ENCODE measurements around the gene APLNR. TPM values are rescaled to one million over a fixed set of nuclear protein-coding genes. Genes with fewer than 3 reads are reported as not detected.

The APLNR gene
- polyA plus RNA-seq, 1 donor, result 110 TPM

- no peak for DNase-seq
Measured at GRCh38 chr11:57251037-57251436, 14.0 kb upstream of the APLNR start.

DNA sequence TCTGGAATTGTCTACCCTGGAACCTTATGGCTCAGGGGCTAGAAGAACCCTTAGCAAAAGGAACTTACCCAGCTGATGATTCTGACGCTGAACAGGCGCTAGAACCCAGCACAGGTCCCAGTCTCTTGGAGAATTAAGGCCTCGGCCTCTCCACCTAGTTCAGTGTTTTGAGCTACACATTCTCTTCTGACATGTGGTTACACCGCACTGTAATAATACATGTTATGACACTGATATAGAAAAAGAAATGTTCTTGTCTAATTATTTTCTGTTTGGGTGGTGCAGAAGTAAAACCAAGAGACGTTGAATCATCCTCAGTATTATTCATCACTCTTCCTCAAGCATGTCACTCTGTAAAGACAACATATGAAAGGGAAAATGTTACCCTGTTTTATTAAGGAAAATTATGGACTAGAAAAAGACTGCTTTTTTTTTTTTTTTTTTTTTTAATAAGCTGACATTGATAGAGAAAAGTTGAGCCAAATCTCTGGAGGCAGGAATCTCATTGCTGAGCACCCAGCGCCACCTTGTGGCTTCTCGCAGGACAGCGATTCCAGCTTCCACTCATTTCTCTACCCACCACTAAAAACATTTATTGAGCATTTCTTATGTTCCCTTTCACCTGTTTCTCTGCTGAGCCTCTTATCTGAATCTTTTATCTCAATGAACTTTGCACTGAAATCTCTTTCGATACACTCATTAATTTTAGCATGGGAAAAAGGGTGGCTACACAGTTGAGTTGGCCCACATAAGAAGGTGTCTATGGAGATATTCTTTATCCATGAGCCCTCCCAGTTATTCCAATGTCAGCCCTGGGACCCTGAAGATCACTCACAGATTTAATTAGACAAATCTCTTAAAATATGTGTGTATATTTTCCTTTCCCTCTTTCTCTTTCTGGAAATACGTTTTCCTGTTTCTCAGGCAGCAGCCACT lies 12.6 kb upstream of the APLNR start:
- peak; percentile 72 for DNase-seq

GRCh38 chr11:57248780-57249383 lies 11.8 kb upstream of the APLNR start:
- DNase-seq, result peak; percentile 72

GRCh38 chr11:57244911-57245310 lies 7.9 kb upstream of the APLNR start:
- DNase-seq, result no peak

DNA sequence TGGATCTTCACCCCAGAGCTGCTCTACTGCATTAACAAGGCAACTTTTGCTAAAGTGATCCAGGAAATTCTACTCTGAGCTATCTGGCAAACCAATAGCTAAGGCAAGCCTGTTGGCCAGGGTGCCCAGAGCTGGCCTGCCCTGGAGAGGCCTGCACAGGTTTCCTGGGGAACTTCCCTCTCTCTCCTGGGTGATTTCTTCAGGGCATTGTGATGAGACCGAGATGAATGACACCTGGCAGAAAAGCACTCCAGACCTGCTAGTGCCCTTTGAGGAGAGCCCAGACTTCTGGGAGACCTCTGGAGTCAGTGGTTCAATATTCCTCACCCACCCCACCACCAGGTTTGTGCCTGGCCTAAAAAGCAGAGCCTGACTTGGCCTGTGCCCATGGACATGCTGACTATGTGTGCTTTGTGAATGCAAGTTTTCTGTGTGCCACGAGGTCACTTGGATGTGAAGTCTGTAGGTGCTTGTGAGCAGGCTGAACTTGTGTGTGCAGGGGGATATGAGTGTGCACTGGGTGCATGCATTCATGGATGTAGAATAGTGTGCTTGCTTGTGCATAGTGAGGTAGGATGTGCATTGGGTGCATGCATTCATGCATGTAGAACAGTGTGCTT lies 4.4 kb upstream of the APLNR start:
- DNase-seq, result no peak

DNA sequence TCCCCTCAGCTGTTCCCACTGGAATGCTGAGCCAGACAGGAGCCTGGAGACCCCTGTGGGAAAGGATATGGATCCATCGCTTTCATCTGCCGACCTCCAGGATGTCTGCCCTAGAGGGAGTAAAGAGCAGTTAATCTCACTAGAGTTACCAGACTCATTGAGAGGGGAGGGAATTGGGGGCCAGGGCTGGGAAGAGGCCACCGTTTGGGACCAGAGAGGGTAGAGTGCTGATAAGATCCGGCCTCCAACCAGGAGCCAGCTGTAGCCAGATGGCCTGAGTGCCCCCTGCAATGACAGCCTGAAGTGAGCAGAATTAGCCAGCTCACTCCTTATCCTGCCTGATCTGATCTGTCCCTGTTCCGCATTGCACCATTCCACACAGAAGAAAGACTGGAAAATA lies 3.7 kb upstream of the APLNR start:
- no peak for DNase-seq

GRCh38 chr11:57240007-57240406 lies 3.0 kb upstream of the APLNR start:
- DNase-seq, result no peak

DNA sequence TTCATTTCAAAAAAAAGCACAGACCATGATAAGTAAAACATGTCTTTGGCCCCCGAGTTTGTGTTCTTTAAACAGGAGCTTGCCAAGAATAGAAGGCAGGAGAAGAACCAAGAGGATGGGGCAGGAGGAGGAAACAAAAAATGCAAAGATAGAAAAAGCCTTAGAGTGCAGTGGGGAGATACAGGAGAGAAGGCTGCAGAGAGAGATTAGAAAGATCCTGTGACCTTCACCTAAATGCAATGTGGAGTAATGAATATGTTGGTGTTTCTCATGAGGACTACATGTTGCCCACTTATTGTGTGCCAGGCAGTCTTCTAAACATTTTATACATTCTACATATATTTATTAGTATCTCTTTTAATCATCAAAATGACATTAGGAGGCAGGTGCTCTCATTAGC lies 2.3 kb upstream of the APLNR start:
- no peak for DNase-seq

DNA sequence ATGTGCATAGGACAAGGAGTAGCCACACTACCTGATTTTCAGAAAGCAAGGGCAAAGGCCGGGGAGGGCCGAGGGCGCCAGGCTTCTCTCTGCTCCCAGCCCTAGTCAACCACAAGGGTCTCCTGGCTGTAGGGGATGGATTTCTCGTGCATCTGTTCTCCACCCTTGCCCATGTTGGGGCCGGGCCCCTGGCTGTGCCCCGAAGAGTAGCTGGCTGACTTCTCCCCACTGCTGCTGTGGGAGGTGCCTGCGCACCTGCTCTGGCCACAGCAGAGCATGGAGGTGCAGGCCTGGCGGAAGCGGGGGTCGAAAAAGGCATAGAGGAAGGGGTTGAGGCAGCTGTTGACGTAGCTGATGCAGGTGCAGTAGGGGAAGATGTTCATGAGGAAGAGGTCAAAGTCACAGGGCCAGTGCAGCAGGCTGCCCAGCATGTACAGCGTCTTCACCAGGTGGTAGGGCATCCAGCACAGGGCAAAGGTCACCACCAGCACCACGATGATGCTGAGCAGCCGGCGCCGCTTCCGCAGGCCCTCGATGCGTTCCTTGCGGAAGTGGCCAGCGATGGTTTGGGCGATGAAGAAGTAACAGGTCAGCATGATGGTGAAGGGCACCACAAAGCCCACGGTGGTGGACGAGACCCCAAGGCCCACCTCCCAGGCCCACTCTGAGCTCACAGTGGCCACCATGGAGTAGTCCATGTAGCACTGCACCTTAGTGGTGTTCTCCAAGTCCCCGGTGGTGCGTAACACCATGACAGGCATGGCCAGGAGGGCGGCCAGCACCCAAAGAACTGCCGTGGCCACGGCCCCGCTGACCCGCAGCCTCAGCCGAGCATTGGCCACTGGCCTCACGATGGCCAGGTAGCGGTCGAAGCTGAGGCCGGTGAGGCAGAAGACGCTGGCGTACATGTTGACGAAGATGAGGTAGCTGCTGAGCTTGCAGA lies 1.0 kb downstream of the APLNR start:
- DNase-seq, result no peak

GRCh38 chr11:57233702-57234101 lies 3.3 kb downstream of the APLNR start:
- DNase-seq, result no peak

- no peak for DNase-seq
Measured at GRCh38 chr11:57231539-57232253, 5.4 kb downstream of the APLNR start.

- no peak for DNase-seq
Measured at GRCh38 chr11:57230791-57231538, 6.1 kb downstream of the APLNR start.

- no peak for DNase-seq
Measured at GRCh38 chr11:57230316-57230715, 6.7 kb downstream of the APLNR start.

GRCh38 chr11:57228600-57228999 lies 8.4 kb downstream of the APLNR start:
- DNase-seq, result no peak

GRCh38 chr11:57224537-57224936 lies 12.5 kb downstream of the APLNR start:
- no peak for DNase-seq

DNA sequence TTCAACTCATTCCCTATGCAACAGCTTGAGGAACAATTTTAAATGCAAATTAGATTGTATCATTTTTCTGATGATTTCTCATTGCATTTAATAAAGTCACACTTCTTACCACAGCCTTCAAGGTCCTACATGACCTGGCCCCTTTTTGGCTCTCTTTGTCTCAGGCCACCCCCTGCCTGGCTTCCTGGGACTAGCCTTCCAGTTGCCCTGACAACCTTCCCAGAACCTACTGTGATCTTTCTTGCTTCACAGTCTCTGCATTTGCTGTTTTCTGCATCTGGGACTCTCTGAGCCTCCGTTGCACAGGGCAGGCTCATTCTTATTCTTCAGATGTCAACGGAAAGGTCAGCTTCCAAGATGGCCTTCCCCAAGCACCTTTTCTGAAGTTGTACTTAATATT lies 12.9 kb downstream of the APLNR start:
- no peak for DNase-seq

- DNase-seq, result no peak
Measured at GRCh38 chr11:57223601-57224000, 13.4 kb downstream of the APLNR start.

DNA sequence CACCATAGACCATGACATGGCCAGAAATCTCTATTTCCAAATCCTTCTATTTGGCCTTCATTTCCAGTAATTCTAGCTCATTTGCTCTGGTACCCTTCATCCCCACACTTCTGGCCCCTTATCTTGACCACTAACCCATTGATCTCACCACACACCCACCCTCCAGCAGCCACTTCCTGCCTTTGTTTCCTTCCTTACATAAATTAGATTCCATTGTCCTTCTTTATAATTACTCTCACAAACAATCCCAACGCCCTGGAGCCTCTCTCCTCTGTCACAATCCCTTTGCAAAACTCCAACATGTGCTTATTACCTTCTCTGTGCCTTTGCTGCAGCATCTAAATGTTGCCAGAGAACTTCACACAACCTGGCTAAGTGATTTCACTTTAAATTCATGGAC lies 14.8 kb downstream of the APLNR start:
- DNase-seq, result no peak

- no peak for DNase-seq
Measured at GRCh38 chr11:57219021-57219627, 17.9 kb downstream of the APLNR start.

GRCh38 chr11:57217053-57217452 lies 20.0 kb downstream of the APLNR start:
- DNase-seq, result no peak

GRCh38 chr11:57216463-57216862 lies 20.6 kb downstream of the APLNR start:
- no peak for DNase-seq
